Stimulated activated CD4-positive, alpha-beta T cell treated with anti-CD3 and anti-CD28 coated beads, Interleukin-15, amount 100 ng/mL, for 48 hours (primary cell): ENCODE measurements around the gene FLNC.

Source experiments
- DNase-seq, 2 donors: peaks; one replicate each; pipeline ENCODE4 v3.0.0-alpha.2; 2020; ENCODE audit warnings: low read depth in 2 of 2

FLNC gene

DNA sequence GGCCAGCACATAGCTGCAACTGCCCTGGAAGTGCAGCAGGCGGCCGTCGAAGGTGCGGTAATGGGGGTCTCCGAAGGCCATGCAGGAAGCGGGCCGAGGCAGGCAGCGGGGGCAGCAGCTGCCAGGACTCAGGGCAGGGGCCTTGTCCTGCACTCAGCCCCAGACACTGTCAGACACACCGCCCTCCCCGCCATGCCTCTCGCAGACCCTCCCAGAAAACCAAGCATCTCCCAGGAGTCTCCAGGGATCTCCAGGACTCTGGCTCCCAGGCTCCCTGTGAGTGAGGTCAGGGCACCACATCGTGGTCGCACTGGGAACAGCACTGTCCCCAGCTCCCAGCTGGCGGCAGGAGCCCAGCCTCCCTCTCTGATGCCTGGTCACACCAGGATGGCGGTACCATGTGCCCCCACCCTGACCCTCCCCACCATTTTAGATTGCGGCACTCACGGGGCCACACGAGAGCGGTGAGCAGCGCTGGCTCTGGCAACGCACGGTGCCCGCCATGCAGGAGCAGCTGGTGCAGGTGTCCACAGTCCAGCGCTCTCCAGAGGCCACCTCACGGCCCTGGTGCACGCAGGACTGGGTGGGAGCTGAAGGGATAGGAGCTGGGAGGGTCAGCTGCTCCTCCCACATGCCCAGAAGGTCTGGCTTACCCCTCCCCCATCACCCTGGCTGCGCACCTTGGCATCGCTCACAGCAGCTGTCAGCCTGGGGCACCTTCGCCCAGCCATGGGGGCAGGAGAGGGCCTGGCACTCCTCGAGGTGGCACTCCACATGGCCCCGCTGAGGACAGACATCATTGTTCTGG, 49.9 kb downstream of the FLNC start:
- no peak for DNase-seq

DNA sequence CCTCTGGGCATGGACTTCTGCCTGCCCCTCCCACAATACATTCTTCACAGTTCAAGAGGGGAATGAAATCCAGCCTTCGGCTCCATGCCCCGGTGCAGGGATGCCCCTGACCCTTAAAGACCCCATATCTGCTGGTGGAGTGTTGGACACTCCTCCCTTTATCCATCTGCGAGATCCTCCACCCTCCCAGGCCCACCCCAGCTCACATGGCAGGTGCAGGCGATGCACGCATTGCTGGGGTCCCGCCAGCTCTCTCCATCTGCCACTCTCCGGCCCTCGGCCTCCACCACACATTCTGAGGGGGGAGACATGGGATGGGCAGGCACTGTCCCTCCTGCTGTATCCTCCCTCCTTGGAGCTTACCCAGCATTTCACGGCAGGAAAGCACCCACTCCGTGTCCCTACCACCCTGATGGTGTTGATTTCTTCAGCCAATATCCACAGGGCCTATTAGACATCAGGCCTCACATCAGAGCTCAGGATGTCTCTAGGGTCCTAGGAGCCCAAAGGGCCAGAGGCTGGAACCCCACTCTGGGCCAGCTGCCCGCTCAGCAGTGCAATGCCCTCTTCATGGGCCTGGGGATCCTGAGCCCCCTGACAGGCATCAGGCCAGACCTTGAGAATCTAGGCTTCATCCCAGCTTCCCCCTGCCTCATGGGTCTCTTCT, 50.7 kb downstream of the FLNC start:
- no peak for DNase-seq

DNA sequence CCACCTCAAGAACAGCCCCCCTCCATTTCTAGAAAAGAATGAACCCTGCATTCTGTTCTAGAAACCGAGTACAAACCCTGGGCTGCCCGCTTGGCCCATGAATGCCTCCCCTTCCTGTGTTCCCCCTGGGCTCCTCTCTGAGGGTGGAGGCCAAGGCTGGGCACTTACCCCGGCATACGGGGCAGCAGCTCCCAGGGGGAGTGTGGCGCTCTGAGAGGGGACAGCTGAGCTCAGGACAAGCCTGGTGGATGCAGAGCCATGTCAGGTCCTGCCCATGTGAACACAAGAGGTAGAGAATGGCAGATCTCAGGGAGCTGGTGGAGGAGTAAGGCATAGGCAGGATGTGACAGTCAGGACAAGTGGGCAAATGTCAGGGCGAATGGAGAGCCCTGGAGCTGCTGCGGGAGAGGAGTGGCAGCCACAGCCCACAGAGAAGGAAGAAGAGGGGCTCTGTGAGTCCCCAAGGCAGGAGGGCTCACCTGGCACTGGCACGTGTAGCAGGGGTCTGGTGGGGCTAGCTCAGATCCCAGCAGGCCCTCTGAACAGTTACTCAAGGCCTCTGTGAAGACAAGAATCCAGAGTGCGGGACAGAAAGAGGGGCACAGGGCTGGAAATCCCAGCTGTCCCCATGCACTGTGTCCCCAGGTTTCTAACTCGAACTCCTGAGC, 51.4 kb downstream of the FLNC start:
- DNase-seq = no peak

DNA sequence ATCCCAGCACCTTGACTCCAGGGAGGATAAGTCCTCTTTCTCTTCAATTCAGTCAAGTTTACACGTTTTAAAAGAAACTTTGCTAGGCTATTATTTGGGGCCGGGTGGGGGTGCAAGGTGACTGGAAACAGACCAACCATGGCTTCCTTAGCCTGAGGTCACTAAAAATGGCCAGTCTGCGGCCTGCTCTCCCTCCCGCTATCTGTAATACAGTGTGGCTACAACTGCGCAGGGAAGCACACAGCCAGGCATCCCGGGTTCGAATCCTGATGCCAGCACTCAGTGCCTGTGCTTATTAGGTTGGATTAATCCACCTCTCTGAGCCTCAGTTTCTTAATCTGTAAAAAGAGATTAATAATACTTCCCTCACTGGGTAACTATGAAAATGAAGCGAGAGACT, 51.9 kb downstream of the FLNC start:
- no peak for DNase-seq

DNA sequence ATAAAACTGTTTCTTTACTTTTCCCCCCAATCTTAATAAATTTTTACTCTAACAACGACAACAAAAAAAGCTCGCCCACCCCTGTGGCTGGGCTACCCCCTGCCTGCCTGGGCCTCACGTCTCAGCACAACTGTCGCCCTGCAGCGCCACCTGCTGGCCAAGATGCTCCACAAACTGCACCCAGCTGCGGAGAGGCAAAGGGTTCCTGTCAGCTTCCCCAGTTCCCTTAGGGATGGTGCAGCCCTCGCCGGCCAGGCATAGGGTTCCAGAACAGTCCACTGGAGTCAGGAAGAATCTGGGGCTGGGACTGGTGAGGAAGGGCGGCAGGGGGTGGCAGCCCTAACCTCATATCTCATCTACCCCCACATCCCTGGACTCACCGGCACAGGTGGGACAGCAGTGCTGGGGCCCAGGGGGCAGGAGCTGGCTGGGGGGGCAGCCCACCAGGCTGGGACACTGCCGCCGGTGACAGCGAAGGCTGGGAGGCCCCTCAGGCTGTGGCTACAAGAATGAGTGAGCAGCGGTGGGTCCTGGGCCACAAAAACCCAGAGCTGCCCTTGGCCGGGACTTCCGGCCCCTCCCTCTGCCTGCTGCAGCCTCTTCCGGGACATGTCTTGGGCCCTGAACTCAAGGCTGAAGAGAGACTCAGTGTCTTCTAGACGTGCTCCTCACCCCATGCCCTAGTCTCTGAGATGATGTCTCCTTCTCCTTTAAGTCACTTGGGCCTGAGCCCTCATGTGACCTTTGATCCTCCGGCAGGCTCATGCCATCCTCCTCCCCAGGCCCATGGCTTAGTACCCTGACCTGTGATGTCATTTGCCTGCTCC, 53.6 kb downstream of the FLNC start:
- peak; percentile 64 to 79 for DNase-seq

DNA sequence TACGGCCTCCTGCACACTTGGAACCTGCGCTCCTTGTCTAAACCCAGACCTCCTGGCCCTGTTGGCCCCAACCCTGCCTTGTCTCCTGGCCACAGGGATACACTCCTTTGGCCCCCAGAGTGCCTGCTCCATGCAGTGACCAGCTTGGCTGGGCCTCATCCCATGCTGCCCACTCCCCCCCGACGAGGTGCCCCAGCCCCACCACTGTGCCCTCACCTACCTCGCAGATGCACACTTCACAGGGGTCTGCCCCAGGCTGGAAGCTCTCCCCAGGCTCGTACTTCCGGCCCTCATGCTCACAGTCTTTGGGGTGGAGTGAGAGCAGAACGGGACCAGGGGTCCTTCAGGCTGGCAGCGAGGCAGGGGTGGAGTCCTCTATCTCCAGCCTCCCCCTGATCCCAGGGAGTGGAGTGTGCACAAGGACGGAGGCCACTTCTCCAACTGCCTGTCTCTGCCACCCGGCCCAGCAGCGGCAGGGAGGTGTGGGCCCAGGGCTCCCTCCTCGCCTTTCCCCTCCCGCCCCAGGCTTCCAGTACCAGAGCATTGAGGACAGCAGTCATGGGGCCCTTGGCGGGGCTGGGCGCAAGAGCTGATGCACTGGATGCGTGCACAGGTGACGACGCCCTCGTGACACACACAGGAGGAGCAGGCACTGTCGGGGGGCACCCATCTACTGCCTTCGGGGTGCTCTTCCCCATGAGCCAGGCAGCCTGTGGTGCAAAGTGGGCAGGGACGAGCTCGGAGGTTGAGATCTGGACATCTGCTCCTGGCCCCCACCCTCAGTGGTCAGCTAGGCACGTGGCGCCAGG, 54.6 kb downstream of the FLNC start:
- DNase-seq = no peak

DNA sequence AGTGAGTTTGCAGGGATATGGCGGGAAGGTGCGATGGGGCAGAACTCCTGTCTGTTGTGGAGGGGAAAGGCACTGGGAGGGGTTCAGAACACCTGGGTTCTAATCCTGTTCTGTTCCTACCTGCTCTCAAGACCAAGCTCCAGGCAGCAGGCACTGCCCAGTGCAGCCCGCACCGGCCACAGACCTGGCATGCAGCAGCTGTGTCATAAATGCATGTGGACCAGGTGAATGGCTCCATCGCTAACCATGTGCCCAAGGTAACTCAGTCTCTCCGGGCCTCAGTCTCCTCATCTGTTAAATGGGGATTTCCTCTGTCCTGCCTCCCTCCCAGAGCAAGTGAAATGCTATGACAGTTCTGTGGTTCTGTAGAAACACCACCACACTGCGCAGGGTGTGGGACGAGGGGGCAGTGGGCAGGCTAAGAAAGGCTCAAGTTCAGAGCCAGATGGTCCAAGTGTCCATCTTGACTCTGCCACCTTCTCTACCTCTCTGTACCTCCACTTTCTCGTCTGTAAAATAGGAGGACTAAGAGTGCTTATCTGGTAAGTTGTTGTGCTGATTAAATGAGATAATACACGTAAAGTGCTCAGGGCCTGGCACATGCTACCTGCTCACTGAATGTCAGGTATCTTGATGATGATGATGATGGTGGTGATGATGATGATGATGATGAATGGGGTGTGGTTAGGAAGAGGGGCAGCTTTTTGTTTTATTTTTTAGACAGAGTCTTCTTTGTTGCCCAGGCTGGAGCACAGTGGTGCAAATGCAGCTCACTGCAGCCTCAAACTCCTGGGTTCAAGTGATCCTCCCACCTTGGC, 55.4 kb downstream of the FLNC start:
- DNase-seq = no peak

DNA sequence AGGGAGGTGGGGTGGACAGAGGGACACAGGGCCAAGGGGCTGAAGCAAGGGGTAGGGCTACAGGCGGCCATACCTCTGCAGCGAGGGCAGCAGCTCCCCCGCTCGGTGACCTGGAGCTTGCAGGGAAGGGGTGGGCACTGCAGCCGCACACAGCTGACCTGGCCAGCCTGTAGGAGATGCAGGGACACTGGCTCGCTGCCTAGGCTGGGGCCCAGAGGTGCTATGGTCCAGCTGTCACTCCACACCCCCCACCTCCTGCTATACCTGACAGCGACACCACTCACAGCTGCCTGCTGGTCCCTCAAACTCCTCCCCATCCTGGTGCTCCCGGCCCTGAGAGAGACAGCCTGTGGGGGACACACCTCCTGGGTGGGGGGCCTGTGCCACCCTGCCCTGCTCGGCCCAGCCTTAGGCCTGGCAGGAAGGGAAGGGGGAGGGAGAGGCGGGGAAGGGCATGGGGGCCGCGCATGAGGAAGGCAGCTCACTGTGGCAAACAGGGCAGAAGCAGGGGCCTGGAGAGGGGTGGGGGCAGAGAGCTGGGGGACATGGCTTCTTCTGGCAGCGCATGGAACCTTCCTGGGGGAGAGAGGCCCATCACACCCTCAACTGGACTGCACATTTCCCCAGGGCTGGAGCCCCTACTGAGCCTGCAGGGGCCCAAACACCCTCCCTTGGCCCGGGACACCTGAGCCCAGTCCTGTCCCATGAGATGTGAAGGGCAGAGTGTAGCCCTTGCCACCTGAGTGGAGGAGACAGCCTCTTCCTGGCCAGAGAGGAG, 56.4 kb downstream of the FLNC start:
- no peak for DNase-seq

DNA sequence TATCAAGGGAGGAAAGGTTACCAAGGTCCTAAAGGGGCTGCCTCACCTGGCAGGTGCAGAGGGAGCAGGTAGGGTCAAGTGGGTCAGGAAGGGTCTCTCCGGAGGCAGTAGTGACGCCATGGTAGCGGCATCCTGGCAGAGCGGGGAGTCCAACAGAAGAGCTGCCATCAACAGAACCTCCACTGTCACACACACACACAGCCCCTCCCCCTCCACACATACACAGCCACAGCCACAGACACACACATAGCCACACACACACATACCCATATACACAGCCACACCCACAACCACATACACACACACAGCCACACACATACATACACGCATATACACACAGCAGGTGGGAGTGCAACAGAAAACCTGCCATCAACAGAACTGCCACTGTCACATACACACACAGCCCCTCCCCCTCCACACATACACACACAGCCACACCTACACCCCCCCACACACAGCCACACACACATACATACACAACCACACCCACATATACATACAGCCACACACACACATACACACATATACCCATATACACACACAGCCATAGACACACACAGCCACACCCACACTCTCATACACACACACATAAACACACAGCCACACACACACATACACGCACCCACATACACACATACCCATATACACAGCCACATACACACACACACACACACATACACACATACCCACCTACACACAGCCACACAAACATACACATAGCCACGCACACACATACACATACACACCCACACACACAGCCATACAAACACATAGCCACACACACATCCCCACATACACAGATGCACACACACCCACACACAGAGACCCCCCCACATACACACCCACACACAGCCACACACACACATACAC, 57.2 kb downstream of the FLNC start:
- no peak for DNase-seq

DNA sequence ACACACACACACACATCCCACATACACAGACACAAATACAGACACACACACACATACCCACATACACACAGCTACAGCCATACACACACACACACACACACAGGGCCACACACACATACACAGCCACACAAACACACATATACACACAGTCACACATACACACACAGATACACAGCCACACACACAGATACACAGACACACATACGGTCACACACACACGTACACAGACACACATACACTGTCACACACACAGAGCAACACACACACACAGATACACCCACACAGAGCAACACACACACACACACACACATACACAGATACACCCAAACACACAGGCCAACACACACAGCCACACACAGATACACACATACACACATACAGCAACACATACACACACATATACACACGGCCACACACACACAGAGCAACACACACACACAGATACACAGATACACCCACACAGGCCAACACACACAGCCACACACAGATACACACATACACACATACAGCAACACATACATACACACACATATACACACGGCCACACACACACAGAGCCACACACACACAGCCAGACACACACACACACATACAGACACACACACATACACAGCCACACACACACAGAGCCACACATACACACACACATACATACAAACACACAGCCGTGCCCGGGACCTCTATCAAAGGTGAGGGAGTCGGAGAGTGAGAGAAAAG, 58.0 kb downstream of the FLNC start:
- DNase-seq = no peak

DNA sequence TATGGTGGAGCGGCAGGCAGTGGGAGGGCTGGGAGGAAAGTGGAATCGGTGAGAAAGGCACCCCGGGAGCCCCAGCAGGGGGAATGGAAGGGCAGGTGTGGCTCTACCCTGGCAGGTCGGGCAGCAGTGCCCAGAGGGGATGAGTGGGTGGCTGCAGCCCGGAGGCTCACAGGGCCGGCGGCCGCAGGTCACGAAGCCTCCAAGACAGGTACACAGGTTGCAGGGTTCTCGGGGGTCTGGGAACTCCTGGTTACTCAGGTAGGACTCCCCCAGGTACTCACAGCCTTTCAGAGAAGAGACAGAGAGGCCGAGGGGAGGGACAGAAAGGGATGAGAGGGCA, 58.5 kb downstream of the FLNC start:
- DNase-seq = no peak

DNA sequence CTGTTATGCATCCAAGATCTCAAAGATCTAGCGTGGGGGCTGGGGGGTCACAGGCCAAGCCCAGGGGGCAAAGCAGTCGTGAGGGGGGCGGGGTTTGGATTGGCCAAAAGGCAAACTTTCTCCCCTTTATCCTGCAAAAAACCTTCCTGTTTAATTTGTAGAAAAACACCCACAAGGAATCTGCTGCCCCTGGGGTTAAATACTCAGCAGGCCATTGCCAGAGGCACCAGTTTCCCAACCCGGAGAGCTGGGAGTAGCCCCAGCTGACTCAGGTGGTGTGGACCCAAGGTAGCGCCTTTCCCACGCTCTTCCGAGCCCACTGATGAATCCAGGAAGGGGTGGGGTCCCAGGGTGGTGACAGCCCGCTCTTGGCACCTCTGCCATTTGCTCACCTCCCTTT, 58.9 kb downstream of the FLNC start:
- no peak for DNase-seq

DNA sequence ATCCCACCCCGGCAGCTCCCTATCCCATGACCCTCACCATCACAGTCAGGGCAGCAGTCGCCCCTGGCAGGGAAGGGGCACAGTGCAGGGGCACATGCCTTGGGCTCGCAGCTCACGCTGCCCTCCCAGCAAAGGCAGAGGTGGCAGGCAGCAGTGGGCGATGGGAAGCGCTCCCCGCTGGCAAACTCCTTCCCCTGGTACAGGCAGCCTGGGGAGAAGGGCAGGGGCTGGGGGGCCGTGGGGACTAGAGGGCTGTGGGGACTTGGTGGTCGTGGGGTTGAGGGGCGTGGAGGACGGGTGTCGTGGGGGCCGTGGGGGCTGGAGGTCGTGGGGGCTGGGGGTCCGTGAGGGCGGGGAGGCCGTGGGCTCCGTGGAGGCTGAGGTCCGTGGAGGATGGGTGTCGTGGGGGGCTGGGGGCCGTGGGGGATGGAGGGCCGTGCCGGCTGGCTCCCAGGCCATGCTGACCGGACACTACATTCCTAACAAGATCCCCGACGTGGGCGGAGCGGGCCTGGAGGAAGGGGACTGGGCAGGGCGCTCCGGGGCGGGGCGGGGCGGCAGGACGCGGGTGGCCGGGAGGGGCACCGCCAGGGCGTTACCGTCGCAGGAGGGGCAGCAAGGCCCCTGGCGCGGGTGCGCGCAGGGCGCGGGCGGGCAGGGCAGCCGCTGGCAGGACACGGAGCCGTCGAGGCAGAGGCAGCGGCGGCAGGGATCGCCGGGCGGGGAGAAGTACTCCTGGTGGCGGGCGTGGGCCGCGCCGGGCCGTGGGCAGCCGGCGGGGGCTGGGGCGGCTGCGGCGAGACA, 60.3 kb downstream of the FLNC start:
- no peak for DNase-seq

DNA sequence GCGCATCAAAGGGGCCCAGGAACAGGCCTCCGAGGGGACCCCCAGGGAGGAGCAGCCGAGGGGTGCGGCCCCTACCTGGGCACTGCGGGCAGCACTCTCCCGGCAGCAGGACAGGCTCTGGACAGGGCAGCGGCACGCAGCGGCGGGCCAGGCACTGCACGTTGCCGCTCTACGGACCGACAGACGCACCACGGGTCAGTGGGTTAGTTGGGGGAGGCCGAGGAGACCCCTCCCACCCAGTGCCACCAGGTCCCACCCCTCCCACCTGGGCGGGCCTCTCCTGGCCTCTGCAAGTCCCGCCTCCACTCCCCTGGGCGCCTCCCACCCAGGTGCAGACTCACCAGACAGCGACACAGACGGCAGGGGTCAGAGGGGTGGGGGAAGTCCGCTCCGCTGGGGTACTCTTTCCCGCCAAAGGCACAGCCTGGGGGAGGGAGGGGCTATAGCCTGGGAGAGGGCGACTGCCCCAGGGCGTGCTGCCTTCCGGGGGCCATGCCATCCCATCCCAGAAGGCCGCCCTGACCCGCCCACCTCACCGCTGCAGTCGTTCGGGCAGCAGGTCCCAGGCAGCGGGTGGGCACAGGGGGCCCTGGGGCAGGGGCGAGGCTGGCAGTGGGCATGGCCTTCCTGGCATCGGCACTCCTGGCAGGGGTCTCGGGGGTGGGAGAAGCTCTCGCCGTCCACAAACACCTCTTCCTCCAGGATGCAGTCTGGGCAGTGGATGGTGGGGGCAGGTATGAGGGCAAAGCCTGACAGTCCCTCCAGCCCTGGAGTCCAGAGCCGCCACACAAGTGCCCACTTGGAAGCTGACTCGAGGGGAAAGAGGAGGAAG, 61.1 kb downstream of the FLNC start:
- DNase-seq = no peak

DNA sequence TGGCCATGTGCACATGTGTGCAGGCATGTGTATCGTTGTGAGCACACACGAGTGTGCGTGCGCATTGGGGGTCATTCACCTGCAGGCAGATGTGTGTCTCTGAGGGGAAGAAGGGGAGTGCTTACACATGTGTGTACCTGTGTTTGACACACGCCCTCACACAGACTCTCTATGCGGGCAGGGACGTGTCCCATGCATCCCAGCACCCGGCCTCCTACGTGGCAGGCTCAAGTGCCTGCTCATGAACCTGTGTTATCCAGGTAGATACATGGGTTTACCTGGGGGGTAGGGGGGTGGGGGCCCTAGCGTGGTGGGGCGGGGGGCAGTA, 61.7 kb downstream of the FLNC start:
- no peak for DNase-seq

DNA sequence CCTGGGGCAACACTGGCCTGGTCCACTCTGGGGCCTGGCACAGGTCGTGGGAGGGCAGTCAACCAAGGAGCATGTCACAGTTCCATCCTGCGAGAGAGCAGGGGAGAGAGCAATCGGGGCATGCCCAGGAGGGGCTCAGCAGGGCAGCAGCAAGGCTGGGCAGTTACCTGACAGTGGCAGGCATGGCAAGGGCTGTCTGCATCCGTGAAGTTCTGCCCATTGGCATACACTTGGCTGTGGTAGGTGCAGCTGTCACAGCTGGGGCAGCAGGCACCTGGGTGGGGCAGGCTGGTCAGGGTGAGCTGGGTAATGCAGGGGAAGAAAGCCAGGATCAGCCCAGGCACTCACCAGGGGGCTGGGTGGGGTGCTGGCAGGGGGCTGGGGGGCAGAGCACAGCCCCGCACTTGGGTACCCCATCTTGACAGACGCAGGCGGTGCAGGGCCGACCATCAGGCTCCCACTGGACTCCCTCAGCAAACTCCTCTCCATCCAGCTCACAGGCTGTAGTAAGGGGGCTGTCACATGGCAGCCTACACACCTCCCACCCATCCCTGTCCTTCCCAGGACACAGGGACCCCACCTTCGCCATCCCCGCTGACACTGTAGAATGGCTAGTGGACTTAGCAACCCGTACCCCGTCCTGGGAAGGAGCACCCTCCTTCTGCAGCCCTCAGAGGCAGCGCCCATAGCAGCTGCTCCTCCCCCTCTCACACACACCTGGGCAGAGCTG, 62.5 kb downstream of the FLNC start:
- DNase-seq = no peak
